HG03442 (cell line): ENCODE results near the gene HMGCS2.

Source experiments
- ATAC-seq: cut with Tn5 transposase; IDR thresholded peaks from one replicate; pipeline ENCODE4 v1.9.1; 2021; ENCODE audit warnings: mild to moderate bottlenecking, moderate library complexity; ENCODE audit not compliant: unreplicated experiment

Gene HMGCS2

GRCh38 chr1:119702384-119702783 lies 66.3 kb downstream of the HMGCS2 start:
- no peak for ATAC-seq

GRCh38 chr1:119701659-119702058 lies 67.0 kb downstream of the HMGCS2 start:
- no peak for ATAC-seq

- ATAC-seq: no peak
These were observed 68.4 kb downstream of the HMGCS2 start for GRCh38 chr1:119700326-119700725.
